Left renal cortex interstitium (tissue), 4 donors: ENCODE measurements around the gene OPN1MW2. TPM values are rescaled to one million over a fixed set of nuclear protein-coding genes. Genes with fewer than 3 reads are reported as not detected.
"Not testable (repeated sequence)": the region's sequence is repeated elsewhere in the genome, so short reads cannot be mapped to it uniquely, and the experiment has no call there.

Experiments
- DNase-seq, 4 donors: peaks; one replicate each; pipeline ENCODE4 v3.0.0-alpha.2; 2013; ENCODE audit warnings: low read depth in 4 of 4, low spot score in 2 of 4, missing footprints in 1 of 4
- polyA plus RNA-seq, 4 donors: library from polyadenylated mRNA; unstranded; fragments of 120-200 nt; gene quantifications; one replicate each; pipeline ENCODE4 v1.2.1, GENCODE V29; 2013; ENCODE audit not compliant: insufficient read length in 4 of 4

OPN1MW2 gene
- polyA plus RNA-seq, 4 donors = not detected

GRCh38 chrX:154263072-154263471 lies 43.5 kb downstream of the OPN1MW2 start:
- DNase-seq = not testable (repeated sequence)

- DNase-seq = not testable (repeated sequence)
Measured at GRCh38 chrX:154269245-154269644, 49.7 kb downstream of the OPN1MW2 start.

Other genes with a start within 250 kb of the OPN1MW2 start
- 10 to 100 TPM; 31.9 to 59.3 (median 45.1) TPM for gene HCFC1, start 247.9 kb upstream of the OPN1MW2 start, polyA plus RNA-seq
- gene TMEM187, start 247.0 kb upstream of the OPN1MW2 start, polyA plus RNA-seq = 10 to 100 TPM in 1 of 4 donors, 1 to 10 TPM in 3; 5.9 to 10.9 (median 8.0) TPM
- 10 to 100 TPM; 51.1 to 69.0 (median 61.1) TPM for gene IRAK1, start 199.9 kb upstream of the OPN1MW2 start, polyA plus RNA-seq
- gene MECP2, start 122.0 kb upstream of the OPN1MW2 start, polyA plus RNA-seq = 10 to 100 TPM; 24.5 to 40.0 (median 30.6) TPM
- gene OPN1LW, start 75.5 kb upstream of the OPN1MW2 start, polyA plus RNA-seq = not detected
- gene OPN1MW, start 37.2 kb upstream of the OPN1MW2 start, polyA plus RNA-seq = not detected
- gene OPN1MW3, start 37.8 kb downstream of the OPN1MW2 start, polyA plus RNA-seq = not detected
- not detected for gene TEX28, start 75.4 kb downstream of the OPN1MW2 start, polyA plus RNA-seq
- under 1 TPM; 0.33 to 0.61 (median 0.53) TPM for gene TKTL1, start 76.0 kb downstream of the OPN1MW2 start, polyA plus RNA-seq
- 100 to 1,000 TPM; 414 to 641 (median 539) TPM for gene FLNA, start 154.9 kb downstream of the OPN1MW2 start, polyA plus RNA-seq
- 10 to 100 TPM; 63.4 to 76.3 (median 74.9) TPM for gene EMD, start 159.5 kb downstream of the OPN1MW2 start, polyA plus RNA-seq
- 1,000 to 10,000 TPM; 3,011 to 4,069 (median 3,093) TPM for gene RPL10, start 178.6 kb downstream of the OPN1MW2 start, polyA plus RNA-seq
- gene DNASE1L1, start 189.5 kb downstream of the OPN1MW2 start, polyA plus RNA-seq = 10 to 100 TPM; 13.2 to 14.8 (median 14.7) TPM
- gene TAFAZZIN, start 191.8 kb downstream of the OPN1MW2 start, polyA plus RNA-seq = 10 to 100 TPM; 26.4 to 51.2 (median 36.5) TPM
- 100 to 1,000 TPM; 142 to 176 (median 157) TPM for gene ATP6AP1, start 208.9 kb downstream of the OPN1MW2 start, polyA plus RNA-seq
- 100 to 1,000 TPM; 104 to 156 (median 137) TPM for gene GDI1, start 217.4 kb downstream of the OPN1MW2 start, polyA plus RNA-seq
- 10 to 100 TPM; 51.8 to 58.8 (median 57.3) TPM for gene FAM50A, start 224.4 kb downstream of the OPN1MW2 start, polyA plus RNA-seq
- 10 to 100 TPM; 34.7 to 66.9 (median 53.3) TPM for gene PLXNA3, start 238.5 kb downstream of the OPN1MW2 start, polyA plus RNA-seq